ENCODE data around the gene ROS1. TPM values are rescaled to one million over a fixed set of nuclear protein-coding genes. Genes with fewer than 3 reads are reported as not detected.

Gene ROS1
- polyA plus RNA-seq, 3 donors: not detected

GRCh38 chr6:117432273-117432672 is 6.5 kb upstream of the ROS1 start:
- 57% methylated on average over 1 of the region's 1 CpG for WGBS (ENCODE audit: insufficient coverage)
- H3K4me1 ChIP-seq (ENCODE audit: control insufficient read depth in 1 of 2, insufficient read depth in 2 of 2, low read length in 2 of 2): no peaks in the 10 kb centered on the region
- Mint-ChIP-seq H3K27ac (no peak overlapping the region), H3K4me3 (no peak overlapping the region), H3K9me3 (peaks cover 0 to 4% (median 0%) of the 10 kb centered on the region in 7 donors), H3K36me3 (no peaks in the 10 kb centered on the region), H3K4me1 (no peaks in the 10 kb centered on the region), H3K27me3 (ENCODE audit: low read depth in 3 of 3) (peaks cover 3 to 14% (median 3%) of the 10 kb centered on the region in 3 donors)
- H4K20me1 ChIP-seq (ENCODE audit: insufficient read depth, low read length): no peaks in the 10 kb centered on the region
- no peak for TF ChIP-seq CTCF (IDR thresholded peaks at IDR 0.05)
- no peak overlapping the region for H3K27ac ChIP-seq (ENCODE audit: low read depth in 1 of 2, low read length in 2 of 2)
- H3K79me2 ChIP-seq (ENCODE audit: insufficient read depth, low read length): no peaks in the 10 kb centered on the region
- no peak overlapping the region for H3K4me3 ChIP-seq (replicated peaks in 1 of 3; ENCODE audit: low read depth in 2 of 3, low read length in 3 of 3)
- H3K4me2 ChIP-seq (replicated peaks; ENCODE audit: extremely low read depth, low read length, poor library complexity, severe bottlenecking): no peak overlapping the region
- no peaks in the 10 kb centered on the region for H3K9me3 ChIP-seq (replicated peaks in 1 of 2; ENCODE audit: control insufficient read depth in 1 of 2, insufficient read depth in 1 of 2, low read length in 2 of 2)
- no peak overlapping the region for H2AFZ ChIP-seq (ENCODE audit: insufficient read depth, low read depth, low read length, poor library complexity, severe bottlenecking)
- peaks cover 0 to 2% of the 10 kb centered on the region in 2 donors for H3K27me3 ChIP-seq (ENCODE audit: control insufficient read depth in 2 of 2, insufficient read depth in 2 of 2, low read length in 2 of 2)
- no peaks in the 10 kb centered on the region for H3K36me3 ChIP-seq (replicated peaks in 1 of 2; ENCODE audit: control insufficient read depth in 1 of 2, insufficient read depth in 2 of 2, low read length in 2 of 2)
- DNase-seq: no peak
- H3K9ac ChIP-seq (ENCODE audit: insufficient read depth, low read length, poor library complexity, severe bottlenecking): no peak overlapping the region
- intact Hi-C loops (cut with micrococcal nuclease): no loop called here

GRCh38 chr6:117423754-117424153 is 2.0 kb downstream of the ROS1 start:
- Mint-ChIP-seq H3K36me3 (no peaks in the 10 kb centered on the region), H3K27ac (no peak overlapping the region), H3K27me3 (ENCODE audit: low read depth in 3 of 3) (peaks cover 0 to 9% (median 8%) of the 10 kb centered on the region in 3 donors), H3K4me3 (no peak overlapping the region), H3K9me3 (no peaks in the 10 kb centered on the region), H3K4me1 (no peaks in the 10 kb centered on the region)
- H3K27ac ChIP-seq (ENCODE audit: low read depth in 1 of 2, low read length in 2 of 2): no peak overlapping the region
- H2AFZ ChIP-seq (ENCODE audit: insufficient read depth, low read depth, low read length, poor library complexity, severe bottlenecking): no peak overlapping the region
- no peak overlapping the region for H3K4me2 ChIP-seq (replicated peaks; ENCODE audit: extremely low read depth, low read length, poor library complexity, severe bottlenecking)
- H3K79me2 ChIP-seq (ENCODE audit: insufficient read depth, low read length): no peaks in the 10 kb centered on the region
- no peak for TF ChIP-seq CTCF (IDR thresholded peaks at IDR 0.05)
- no peaks in the 10 kb centered on the region for H3K9me3 ChIP-seq (replicated peaks in 1 of 2; ENCODE audit: control insufficient read depth in 1 of 2, insufficient read depth in 1 of 2, low read length in 2 of 2)
- no peaks in the 10 kb centered on the region for H4K20me1 ChIP-seq (ENCODE audit: insufficient read depth, low read length)
- no peak for DNase-seq
- WGBS (ENCODE audit: insufficient coverage): no CpG with 5 or more reads among the region's 3 CpGs
- H3K27me3 ChIP-seq (ENCODE audit: control insufficient read depth in 2 of 2, insufficient read depth in 2 of 2, low read length in 2 of 2): no peaks in the 10 kb centered on the region
- H3K4me3 ChIP-seq (replicated peaks in 1 of 3; ENCODE audit: low read depth in 2 of 3, low read length in 3 of 3): no peak overlapping the region
- no peaks in the 10 kb centered on the region for H3K4me1 ChIP-seq (ENCODE audit: control insufficient read depth in 1 of 2, insufficient read depth in 2 of 2, low read length in 2 of 2)
- H3K36me3 ChIP-seq (replicated peaks in 1 of 2; ENCODE audit: control insufficient read depth in 1 of 2, insufficient read depth in 2 of 2, low read length in 2 of 2): no peaks in the 10 kb centered on the region
- intact Hi-C loops (cut with micrococcal nuclease): no loop called here
- no peak overlapping the region for H3K9ac ChIP-seq (ENCODE audit: insufficient read depth, low read length, poor library complexity, severe bottlenecking)

All from CD14-positive monocyte (primary cell).